ENCODE data around the gene ZGPAT.

DNA sequence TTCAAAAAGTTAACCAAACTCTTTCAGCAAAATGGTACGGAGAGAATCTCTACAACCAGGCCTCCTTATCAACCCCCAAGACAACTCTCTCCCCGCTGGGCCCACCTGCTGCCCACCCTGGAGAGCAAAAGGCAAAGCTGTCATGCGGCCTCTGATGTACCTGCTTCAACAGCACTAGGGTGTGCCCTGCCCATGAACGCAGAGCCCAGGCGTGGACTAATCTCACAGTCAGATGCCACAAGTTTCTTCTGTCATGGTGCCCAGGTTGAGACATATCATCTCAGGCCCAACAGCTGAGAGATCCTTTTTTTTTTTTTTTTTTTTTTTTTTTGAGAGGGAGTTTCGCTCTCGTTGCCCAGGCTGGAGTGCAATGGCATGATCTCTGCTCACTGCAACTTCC is 58.1 kb downstream of the ZGPAT start:
- TF ChIP-seq CBX5 (IDR thresholded peaks at IDR 0.05; ENCODE audit: low read depth, low read length) (no peak), RBBP5 (IDR thresholded peaks at IDR 0.05; ENCODE audit: borderline replicate concordance, low read depth, low read length) (no peak), SIN3A (conservative IDR thresholded peaks at IDR 0.05 in 1 of 2, IDR thresholded peaks at IDR 0.05 in 1 of 2; ENCODE audit: low read depth in 1 of 2, low read length in 2 of 2) (no peak), KDM5A (IDR thresholded peaks at IDR 0.05; ENCODE audit: low read length) (no peak), POLR2A (IDR thresholded peaks at IDR 0.05; ENCODE audit: control extremely low read depth in 1 of 2, low read depth in 2 of 2, low read length in 2 of 2) (no peak)
- TF ChIP-seq, protein P1, sequence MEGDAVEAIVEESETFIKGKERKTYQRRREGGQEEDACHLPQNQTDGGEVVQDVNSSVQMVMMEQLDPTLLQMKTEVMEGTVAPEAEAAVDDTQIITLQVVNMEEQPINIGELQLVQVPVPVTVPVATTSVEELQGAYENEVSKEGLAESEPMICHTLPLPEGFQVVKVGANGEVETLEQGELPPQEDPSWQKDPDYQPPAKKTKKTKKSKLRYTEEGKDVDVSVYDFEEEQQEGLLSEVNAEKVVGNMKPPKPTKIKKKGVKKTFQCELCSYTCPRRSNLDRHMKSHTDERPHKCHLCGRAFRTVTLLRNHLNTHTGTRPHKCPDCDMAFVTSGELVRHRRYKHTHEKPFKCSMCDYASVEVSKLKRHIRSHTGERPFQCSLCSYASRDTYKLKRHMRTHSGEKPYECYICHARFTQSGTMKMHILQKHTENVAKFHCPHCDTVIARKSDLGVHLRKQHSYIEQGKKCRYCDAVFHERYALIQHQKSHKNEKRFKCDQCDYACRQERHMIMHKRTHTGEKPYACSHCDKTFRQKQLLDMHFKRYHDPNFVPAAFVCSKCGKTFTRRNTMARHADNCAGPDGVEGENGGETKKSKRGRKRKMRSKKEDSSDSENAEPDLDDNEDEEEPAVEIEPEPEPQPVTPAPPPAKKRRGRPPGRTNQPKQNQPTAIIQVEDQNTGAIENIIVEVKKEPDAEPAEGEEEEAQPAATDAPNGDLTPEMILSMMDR (IDR thresholded peaks at IDR 0.05; ENCODE audit: control extremely low read depth in 1 of 3, insufficient read depth in 1 of 3, low read depth in 1 of 3, low read length in 3 of 3) = no peak

Measured in H1 (cell line).